ENCODE measurements around the gene SURF4.
A peak's percentile ranks its signal among the peaks of the same experiment; 100 is the strongest.

Gene SURF4

GRCh38 chr9:133401588-133401987 lies 25.7 kb upstream of the SURF4 start:
- Histone ChIP-seq H3K27ac (no peak overlapping the region), H3K4me3 (ENCODE audit: low read depth, low read length) (no peak overlapping the region), H3K9me3 (ENCODE audit: severe bottlenecking) (no peaks in the 10 kb centered on the region), H3K36me3 (peaks cover 24% of the 10 kb centered on the region), H3K27me3 (ENCODE audit: insufficient read depth, low read depth, severe bottlenecking) (no peaks in the 10 kb centered on the region)
- DNase-seq: no peak
- TF ChIP-seq, protein P1, sequence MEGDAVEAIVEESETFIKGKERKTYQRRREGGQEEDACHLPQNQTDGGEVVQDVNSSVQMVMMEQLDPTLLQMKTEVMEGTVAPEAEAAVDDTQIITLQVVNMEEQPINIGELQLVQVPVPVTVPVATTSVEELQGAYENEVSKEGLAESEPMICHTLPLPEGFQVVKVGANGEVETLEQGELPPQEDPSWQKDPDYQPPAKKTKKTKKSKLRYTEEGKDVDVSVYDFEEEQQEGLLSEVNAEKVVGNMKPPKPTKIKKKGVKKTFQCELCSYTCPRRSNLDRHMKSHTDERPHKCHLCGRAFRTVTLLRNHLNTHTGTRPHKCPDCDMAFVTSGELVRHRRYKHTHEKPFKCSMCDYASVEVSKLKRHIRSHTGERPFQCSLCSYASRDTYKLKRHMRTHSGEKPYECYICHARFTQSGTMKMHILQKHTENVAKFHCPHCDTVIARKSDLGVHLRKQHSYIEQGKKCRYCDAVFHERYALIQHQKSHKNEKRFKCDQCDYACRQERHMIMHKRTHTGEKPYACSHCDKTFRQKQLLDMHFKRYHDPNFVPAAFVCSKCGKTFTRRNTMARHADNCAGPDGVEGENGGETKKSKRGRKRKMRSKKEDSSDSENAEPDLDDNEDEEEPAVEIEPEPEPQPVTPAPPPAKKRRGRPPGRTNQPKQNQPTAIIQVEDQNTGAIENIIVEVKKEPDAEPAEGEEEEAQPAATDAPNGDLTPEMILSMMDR (IDR thresholded peaks at IDR 0.05; ENCODE audit: low read depth, low read length): no peak

DNA sequence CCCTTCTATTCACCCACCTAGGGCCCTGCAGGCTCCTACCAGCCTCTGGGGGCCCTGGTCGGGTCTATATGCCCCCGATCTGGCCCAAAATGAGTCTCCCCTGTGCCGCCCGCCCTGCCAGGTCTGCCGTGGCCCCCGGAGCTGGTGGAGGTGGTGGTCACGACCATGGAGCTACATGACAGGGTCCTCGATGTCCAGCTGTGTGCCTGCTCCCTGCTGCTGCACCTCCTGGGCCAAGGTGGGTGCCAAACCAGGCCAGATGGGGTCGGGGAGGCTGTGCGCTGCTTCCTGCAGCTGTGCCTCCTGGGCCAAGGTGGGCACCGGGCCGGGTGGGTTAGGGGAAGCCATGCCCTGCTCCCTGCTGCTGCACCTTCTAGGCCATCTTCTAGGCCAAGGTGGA lies 24.4 kb upstream of the SURF4 start:
- no peaks in the 10 kb centered on the region for H3K27me3 ChIP-seq (ENCODE audit: insufficient read depth, low read depth, severe bottlenecking)
- H3K36me3 ChIP-seq: peaks cover 11% of the 10 kb centered on the region
- DNase-seq: no peak
- H3K4me3 ChIP-seq (ENCODE audit: low read depth, low read length): no peak overlapping the region
- H3K27ac ChIP-seq: no peak overlapping the region
- TF ChIP-seq, protein P1 (IDR thresholded peaks at IDR 0.05; ENCODE audit: low read depth, low read length): no peak
- no peaks in the 10 kb centered on the region for H3K9me3 ChIP-seq (ENCODE audit: severe bottlenecking)

DNA sequence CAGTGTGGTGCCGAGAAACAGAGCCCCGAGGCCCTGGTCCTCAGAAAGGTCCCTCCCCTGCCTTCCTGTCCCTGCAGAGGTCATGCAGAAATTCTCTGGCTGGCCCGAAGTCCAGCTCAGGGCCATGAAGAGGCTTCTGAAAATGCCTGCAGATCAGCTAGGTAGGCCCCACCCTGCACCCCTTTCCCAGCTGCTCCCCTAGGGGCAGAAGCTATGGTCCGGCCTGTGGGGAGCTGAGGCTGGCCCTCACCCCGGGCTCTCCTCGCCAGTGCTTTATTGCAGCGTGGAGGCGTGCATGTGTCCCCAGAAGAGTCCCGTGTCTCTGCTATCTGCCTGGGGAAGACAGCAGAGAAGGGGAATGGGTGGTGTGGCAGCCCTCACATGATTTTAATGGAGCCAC lies 22.0 kb upstream of the SURF4 start:
- Histone ChIP-seq H3K36me3 (no peaks in the 10 kb centered on the region), H3K4me3 (ENCODE audit: low read depth, low read length) (no peak overlapping the region), H3K27me3 (ENCODE audit: insufficient read depth, low read depth, severe bottlenecking) (no peaks in the 10 kb centered on the region), H3K27ac (no peak overlapping the region), H3K9me3 (ENCODE audit: severe bottlenecking) (no peaks in the 10 kb centered on the region)
- TF ChIP-seq, protein P1 (IDR thresholded peaks at IDR 0.05; ENCODE audit: low read depth, low read length): no peak
- no peak for DNase-seq

DNA sequence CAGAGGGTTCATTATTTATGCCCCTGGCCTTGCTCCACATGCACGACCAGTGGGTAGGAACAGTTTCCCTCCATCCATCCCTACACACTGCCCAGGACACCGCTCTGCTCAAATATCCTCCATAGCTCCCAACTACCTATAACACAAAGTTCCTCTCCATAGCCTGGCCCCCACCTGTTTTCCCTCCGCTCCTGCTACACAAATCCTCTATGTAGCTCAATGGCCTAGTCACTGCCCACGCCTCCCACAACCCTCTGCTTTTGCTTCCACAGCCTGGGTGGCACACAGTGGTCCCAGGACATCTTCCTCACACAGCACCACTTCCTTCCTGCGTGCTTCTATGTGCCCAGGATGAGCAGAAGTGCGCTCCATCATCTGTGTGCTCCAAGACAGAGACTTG lies 21.5 kb upstream of the SURF4 start:
- H3K9me3 ChIP-seq (ENCODE audit: severe bottlenecking): no peaks in the 10 kb centered on the region
- H3K27ac ChIP-seq: no peak overlapping the region
- no peak overlapping the region for H3K4me3 ChIP-seq (ENCODE audit: low read depth, low read length)
- H3K27me3 ChIP-seq (ENCODE audit: insufficient read depth, low read depth, severe bottlenecking): no peaks in the 10 kb centered on the region
- TF ChIP-seq, protein P1 (IDR thresholded peaks at IDR 0.05; ENCODE audit: low read depth, low read length): no peak
- DNase-seq: no peak
- no peaks in the 10 kb centered on the region for H3K36me3 ChIP-seq

GRCh38 chr9:133396952-133397351 lies 21.1 kb upstream of the SURF4 start:
- no peaks in the 10 kb centered on the region for H3K27me3 ChIP-seq (ENCODE audit: insufficient read depth, low read depth, severe bottlenecking)
- no peak overlapping the region for H3K27ac ChIP-seq
- H3K4me3 ChIP-seq (ENCODE audit: low read depth, low read length): no peak overlapping the region
- no peaks in the 10 kb centered on the region for H3K36me3 ChIP-seq
- TF ChIP-seq, protein P1 (IDR thresholded peaks at IDR 0.05; ENCODE audit: low read depth, low read length): peak; percentile 89
- peak; percentile 78 for DNase-seq
- H3K9me3 ChIP-seq (ENCODE audit: severe bottlenecking): no peaks in the 10 kb centered on the region

DNA sequence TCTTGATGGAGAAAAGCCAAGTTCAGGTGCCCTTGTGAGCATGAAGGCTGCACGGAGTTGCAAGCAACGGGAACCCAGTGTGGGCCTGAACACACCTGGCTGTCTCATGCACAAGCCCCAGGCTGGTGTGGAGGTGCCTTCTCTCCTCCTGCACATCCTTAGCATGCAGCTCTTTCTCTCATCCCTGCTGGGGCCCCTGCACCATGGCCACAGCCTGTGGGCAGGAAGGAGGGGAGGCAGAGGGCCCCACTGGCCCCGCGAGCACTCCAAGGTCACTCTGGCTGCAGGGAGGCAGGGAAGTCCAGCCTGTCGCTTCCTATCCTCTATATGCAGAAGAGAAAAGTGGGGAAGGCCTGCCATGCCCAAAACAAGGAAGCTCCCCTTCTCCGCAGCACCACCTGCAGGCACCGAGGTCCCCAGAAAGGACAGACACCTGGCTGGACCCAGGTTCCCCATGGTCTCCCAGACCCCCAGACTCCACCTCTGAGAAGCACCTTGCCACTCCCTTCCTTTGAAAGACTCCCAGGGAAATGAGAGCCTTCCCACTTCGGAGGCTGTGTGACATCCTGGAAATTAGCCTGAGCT lies 18.9 kb upstream of the SURF4 start:
- H3K9me3 ChIP-seq (ENCODE audit: severe bottlenecking): no peaks in the 10 kb centered on the region
- no peaks in the 10 kb centered on the region for H3K27me3 ChIP-seq (ENCODE audit: insufficient read depth, low read depth, severe bottlenecking)
- DNase-seq: no peak
- H3K36me3 ChIP-seq: no peaks in the 10 kb centered on the region
- H3K27ac ChIP-seq: no peak overlapping the region
- no peak overlapping the region for H3K4me3 ChIP-seq (ENCODE audit: low read depth, low read length)
- TF ChIP-seq, protein P1 (IDR thresholded peaks at IDR 0.05; ENCODE audit: low read depth, low read length): no peak

All from WERI-Rb-1 (cell line).